Measurements from ENCODE around the gene TSEN15.

The TSEN15 gene

GRCh38 chr1:184051485-184052193, at the start of gene TSEN15:
Gene TSEN15 (plus strand): TSS chr1:184051730. CDS start chr1:184051756, 26 bp downstream.
- peak; percentile 58 to 79 for DNase-seq (ENCODE audit: low read depth in 2 of 2)

GRCh38 chr1:184002071-184002470, 49.5 kb upstream of the TSEN15 start:
- no peak for DNase-seq (ENCODE audit: low read depth in 2 of 2)

DNA sequence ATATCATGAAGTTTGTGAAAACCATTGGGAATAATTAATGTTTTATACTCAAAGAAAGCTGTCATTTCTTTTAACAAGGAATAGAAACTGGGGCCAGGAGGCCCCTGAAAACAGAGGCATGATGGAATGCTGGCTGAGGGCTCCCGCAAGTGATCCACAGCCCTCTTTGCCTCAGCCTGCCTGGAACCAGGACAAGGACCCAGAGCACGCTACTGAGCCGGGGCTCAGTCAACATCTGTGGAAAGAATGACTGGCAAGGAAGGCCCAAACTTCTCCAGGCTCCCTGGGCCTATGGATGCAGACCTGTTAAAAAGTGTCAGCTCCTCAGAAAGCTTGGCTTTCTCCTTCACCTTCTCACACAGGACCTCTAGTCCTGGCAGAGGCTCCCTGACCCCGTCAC, 46.6 kb upstream of the TSEN15 start:
- DNase-seq (ENCODE audit: low read depth in 2 of 2), result no peak

GRCh38 chr1:184005506-184005905, 46.0 kb upstream of the TSEN15 start:
- no peak for DNase-seq (ENCODE audit: low read depth in 2 of 2)

DNA sequence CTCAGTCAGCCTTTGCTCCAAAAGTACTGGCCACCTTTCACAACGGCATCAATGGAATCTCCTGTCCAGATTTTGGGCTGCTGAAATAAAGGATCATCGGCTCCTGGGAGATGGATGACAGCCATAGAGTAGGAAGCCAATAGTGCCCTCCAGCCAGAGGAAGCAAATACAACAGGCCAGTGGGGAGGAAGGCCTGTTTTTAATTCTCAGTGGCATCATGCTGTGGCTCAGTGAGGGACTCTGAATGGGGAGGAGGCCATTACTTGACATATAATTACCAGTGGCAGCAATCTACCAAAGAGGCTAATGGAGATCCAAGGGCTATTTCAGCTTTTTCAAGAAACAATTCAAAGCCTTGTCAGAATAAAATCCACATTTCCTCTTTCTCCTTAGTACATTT, 40.7 kb upstream of the TSEN15 start:
- no peak for DNase-seq (ENCODE audit: low read depth in 2 of 2)

DNA sequence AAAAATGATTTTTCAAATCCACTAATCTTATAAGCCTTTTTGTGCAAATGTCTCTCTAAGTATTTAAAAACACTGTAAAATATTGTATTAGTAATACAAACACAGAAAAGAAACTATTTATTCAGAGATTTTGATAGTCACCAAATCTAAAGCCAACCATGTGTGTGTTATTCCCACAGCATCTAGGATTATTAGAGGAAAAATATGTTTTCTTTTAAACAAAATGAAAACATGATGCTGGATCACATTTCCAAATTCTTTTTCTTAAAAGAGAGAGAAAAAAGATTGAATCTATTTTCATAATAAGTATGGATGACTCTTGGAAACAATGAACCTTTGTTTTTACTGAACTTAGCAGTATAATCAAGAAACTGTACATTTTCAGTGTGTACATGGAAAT, 39.3 kb upstream of the TSEN15 start:
- DNase-seq (ENCODE audit: low read depth in 2 of 2), result no peak

- no peak for DNase-seq (ENCODE audit: low read depth in 2 of 2)
Observed at GRCh38 chr1:184014271-184014670, 37.3 kb upstream of the TSEN15 start.

DNA sequence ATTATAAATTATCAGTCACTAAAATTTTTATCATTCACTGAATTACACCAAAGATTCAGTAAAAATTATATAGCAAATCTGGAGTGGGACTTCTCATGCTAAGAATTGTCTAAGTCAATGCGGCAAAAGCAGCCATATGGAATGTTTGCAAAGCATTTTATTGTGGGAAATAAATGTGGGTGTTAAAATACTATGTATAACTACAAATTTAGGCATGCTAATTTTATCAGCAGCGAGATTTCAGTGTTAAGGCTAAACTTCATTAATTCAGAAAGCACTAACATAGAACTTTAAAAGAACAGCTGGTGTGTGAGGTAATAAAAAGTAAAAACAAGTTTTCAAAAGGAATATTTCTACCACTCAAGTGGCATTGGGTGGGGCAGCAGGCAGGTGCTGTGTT, 35.4 kb upstream of the TSEN15 start:
- DNase-seq (ENCODE audit: low read depth in 2 of 2), result no peak

GRCh38 chr1:184017306-184017705, 34.2 kb upstream of the TSEN15 start:
- DNase-seq (ENCODE audit: low read depth in 2 of 2), result no peak

- DNase-seq (ENCODE audit: low read depth in 2 of 2), result no peak
Observed at GRCh38 chr1:184018622-184019021, 32.9 kb upstream of the TSEN15 start.

GRCh38 chr1:184019069-184019468, 32.5 kb upstream of the TSEN15 start:
- DNase-seq (ENCODE audit: low read depth in 2 of 2), result no peak

DNA sequence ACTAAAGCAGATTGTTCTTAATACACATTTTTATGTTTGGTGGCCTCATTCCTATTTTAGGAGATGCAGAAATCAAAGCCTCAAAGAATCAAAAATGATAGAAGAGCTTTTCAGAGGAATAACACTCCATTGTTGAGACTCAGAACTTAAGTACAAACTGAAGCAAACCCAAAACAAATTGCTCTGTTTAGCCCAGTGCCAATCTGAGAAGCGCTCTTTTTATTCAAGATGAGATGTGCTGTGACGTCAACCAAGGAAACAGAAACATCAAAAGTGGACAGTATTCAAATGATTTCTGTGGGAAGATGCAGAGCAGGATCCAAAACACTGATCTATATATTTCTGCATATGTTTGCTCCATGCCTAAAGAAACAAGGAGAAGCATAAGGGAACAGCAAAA, 32.0 kb upstream of the TSEN15 start:
- DNase-seq (ENCODE audit: low read depth in 2 of 2), result no peak

DNA sequence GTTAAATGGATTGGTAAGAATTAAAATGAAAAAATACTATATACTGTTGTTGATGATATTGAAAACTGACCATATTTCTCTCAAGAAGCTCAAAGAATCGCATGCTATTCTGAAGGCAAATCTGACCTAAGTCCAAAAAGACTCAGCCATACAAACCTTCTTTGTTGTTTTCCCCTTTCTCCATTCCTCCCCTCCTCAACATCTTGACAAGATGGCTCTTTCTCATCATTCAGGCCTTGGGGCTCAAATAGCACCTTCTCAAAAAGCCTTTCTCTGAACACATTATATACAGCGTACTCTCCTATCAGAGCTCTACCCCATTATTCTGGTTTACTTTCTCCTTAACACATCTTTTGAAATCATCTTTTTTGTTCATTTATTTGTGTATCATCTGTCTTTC, 31.2 kb upstream of the TSEN15 start:
- DNase-seq (ENCODE audit: low read depth in 2 of 2), result no peak

GRCh38 chr1:184020855-184021254, 30.7 kb upstream of the TSEN15 start:
- DNase-seq (ENCODE audit: low read depth in 2 of 2), result no peak

DNA sequence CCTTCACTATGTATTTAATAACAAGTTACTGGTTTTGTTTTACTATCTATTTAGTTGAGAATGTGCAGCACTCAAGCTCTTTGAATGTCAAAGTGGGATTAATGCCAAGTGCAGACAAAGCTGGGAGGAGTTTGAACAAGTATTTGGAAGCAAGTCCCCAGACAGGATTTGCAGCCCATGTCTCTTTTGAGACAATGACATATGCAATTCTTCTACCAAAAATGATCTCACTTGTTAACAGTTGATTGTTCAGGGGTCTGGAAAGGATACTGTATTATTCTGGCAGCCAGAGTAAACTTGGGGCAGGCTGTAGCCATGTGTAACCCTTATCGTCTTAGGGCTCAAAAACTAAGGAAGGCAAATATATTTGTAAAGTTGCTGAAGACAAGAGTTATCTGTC, 29.8 kb upstream of the TSEN15 start:
- no peak for DNase-seq (ENCODE audit: low read depth in 2 of 2)

- DNase-seq (ENCODE audit: low read depth in 2 of 2), result no peak
Observed at GRCh38 chr1:184022668-184023067, 28.9 kb upstream of the TSEN15 start.

DNA sequence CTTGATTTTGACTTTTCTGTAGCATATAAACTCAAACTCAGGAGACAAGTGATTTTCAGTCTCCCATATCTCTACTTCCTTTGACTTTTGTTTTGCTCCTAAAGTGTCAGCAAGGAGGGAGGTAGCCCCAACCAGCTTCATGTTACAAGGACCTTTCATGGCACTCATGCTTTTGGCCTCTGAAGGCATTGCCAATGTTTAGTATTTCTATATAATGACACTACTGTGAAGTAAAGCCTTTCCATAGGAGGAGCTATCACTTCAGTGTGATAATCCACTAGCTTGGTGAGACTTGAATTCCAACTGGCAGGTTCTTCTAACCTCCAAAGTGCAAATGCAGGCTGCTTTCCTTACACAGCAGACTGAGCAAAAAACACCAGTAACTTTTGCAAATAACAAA, 28.4 kb upstream of the TSEN15 start:
- no peak for DNase-seq (ENCODE audit: low read depth in 2 of 2)

GRCh38 chr1:184025242-184025675, 26.3 kb upstream of the TSEN15 start:
- DNase-seq (ENCODE audit: low read depth in 2 of 2), result no peak

GRCh38 chr1:184027826-184028695, 23.5 kb upstream of the TSEN15 start:
- DNase-seq (ENCODE audit: low read depth in 2 of 2), result no peak

DNA sequence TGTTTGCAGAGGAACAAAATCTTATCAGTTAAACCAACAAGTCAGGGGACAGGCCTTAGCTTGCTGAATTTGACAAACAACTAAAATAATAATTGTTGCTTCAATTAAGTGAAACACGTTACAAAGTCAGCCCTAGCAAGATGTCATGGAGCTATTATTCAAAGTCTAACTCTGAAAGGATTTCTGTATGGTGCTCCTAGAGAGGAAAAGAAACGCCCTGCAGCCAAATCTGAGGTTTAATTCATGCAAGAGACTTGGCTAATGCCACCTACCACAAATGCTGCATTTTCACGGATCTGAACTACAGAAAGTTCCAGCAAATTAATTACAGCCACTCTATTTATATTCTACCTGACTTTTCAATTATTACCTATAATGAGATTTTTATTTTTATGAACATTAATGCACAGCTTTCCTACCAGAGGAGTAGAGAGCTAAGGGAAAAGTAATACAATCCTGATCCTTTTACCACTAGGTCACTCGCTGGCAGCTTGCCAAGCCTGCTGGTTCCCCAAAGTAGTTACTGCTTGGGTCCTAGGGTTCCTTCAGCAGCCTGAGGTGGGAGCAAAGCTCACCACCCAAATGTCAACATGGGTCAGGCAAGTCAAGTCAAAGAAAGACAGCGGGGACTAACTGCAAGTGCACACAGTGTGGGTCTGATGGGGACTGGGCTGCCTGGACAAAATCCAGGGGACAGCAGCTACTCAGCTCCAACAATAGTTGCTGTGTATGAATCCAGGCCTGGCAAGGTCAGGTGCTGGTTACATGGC, 22.5 kb upstream of the TSEN15 start:
- no peak for DNase-seq (ENCODE audit: low read depth in 2 of 2)

- no peak for DNase-seq (ENCODE audit: low read depth in 2 of 2)
Observed at GRCh38 chr1:184030433-184031091, 21.0 kb upstream of the TSEN15 start.

- DNase-seq (ENCODE audit: low read depth in 2 of 2), result no peak
Observed at GRCh38 chr1:184031092-184031408, 20.5 kb upstream of the TSEN15 start.

All from stimulated activated CD8-positive, alpha-beta memory T cell treated with anti-CD3 and anti-CD28 coated beads, Interleukin-7, amount 100 ng/mL, for 4 hours (primary cell).